ENCODE data around the gene ZNF592. TPM values are rescaled to one million over a fixed set of nuclear protein-coding genes. Genes with fewer than 3 reads are reported as not detected.

ZNF592 gene
- total RNA-seq, 4 donors from 2014 or later, result 4.7 to 48.2 (median 11.7) TPM

GRCh38 chr15:84824260-84825007 is 76.0 kb downstream of the ZNF592 start:
- Histone ChIP-seq H3K27me3 (no peaks in the 10 kb centered on the region), H3K4me3 (no peak overlapping the region), H3K9me3 (no peaks in the 10 kb centered on the region), H3K27ac (peak overlapping the region; percentile 55 to 60), H3K36me3 (no peaks in the 10 kb centered on the region), H3K4me1 (no peaks in the 10 kb centered on the region)
- peak; percentile 82 to 88 for DNase-seq
- intact Hi-C loops (cut with DNase I; ENCODE audit: low total_unique reads), result no loop called here
- TF ChIP-seq POLR2A (IDR thresholded peaks at IDR 0.05), result no peak
- no peak for TF ChIP-seq CTCF (IDR thresholded peaks at IDR 0.05)

DNA sequence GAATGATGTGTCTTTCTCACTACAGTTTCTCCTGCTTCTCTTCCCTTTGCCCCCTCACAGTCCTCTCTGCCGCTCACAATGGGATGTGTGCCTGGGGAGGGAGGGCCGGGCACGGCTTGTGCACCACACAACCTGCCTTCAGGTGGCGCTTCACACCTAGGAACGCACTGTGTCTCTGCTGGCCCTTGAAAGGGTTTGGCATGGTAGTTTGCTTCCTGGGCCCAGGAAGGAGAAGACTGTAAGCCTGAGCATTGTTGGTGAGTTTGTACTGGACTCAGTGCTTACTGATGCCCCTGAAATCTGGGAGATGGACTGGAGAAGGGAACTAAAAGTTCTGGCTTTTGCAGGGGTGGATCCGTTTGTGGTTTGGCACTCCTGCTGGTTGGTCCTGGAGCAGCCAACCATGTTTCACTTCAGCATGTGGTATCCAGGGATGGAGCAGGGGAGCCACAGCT is 78.0 kb downstream of the ZNF592 start:
- H3K4me1 ChIP-seq, result no peaks in the 10 kb centered on the region
- intact Hi-C loops (cut with DNase I; ENCODE audit: low total_unique reads), result no loop called here
- no peaks in the 10 kb centered on the region for H3K9me3 ChIP-seq
- H3K36me3 ChIP-seq, result no peaks in the 10 kb centered on the region
- no peak overlapping the region for H3K4me3 ChIP-seq
- no peak for DNase-seq
- TF ChIP-seq CTCF (IDR thresholded peaks at IDR 0.05), result no peak
- H3K27ac ChIP-seq, result no peak overlapping the region
- H3K27me3 ChIP-seq, result no peaks in the 10 kb centered on the region

DNA sequence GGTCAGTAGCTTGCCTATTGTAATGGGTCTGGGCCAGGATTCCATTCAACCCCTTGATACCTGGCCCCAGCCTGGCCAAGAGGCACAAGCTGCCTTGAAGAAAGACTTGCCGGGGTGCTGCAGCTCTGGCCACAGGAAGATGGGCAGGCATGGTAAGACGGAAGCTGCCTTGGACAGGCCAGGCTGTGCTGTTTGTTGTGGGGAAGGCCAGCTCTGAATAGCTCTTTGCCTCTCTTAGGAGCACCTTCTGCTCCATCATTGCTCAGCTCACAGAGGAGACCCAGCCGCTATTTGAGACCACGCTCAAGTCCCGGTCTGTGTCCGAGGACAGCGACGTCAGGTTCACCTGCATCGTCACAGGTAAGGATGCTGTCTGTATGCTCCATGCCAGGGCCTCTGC is 78.9 kb downstream of the ZNF592 start:
- DNase-seq, result no peak
- no peaks in the 10 kb centered on the region for H3K36me3 ChIP-seq
- no peak overlapping the region for H3K27ac ChIP-seq
- H3K9me3 ChIP-seq, result no peaks in the 10 kb centered on the region
- TF ChIP-seq POLR2A (IDR thresholded peaks at IDR 0.05), result no peak
- TF ChIP-seq CTCF (IDR thresholded peaks at IDR 0.05), result no peak
- no peaks in the 10 kb centered on the region for H3K27me3 ChIP-seq
- intact Hi-C loops (cut with DNase I; ENCODE audit: low total_unique reads), result no loop called here
- no peaks in the 10 kb centered on the region for H3K4me1 ChIP-seq
- no peak overlapping the region for H3K4me3 ChIP-seq

DNA sequence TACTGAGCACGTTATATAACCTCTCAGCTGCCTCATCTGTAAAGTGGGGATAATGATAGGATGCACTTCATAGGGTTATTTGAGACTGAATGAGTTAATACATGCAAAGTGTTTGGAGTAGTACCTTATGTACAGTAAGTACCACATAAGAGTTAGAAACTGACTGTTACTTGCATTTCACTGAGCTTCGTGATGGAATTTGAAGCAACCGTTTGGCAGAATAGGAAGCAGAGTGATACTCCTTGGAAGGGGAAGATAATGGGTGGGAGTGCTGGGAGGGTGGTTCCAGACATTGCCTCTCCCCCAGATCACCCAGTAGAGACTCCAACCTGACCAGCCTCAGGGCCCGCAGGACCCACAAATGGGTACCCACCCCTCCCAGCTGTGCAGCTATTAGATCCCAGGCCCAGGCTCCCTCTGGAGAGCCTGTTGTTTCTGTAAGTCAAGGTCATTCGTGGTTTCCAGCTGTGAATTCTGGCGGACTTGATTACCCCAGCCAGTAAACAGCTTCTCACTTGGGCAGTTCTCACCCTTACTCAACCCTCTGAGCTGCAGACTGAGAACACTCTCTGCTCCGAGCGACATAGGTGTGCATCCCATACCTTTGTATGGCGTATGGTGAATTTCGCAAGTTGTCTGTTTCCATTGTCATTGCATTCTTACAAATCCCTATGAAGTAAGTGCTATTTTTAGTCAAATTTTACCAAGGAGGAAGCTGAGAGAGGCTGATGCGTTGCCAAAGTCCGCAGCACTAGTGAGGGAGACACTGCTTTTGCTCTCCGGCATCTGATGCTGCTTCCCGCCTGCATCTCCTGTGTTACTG is 79.9 kb downstream of the ZNF592 start:
- DNase-seq, result peak; percentile 40 to 57
- TF ChIP-seq POLR2A (IDR thresholded peaks at IDR 0.05) (no peak), CTCF (IDR thresholded peaks at IDR 0.05) (no peak)
- no peaks in the 10 kb centered on the region for H3K27me3 ChIP-seq
- intact Hi-C loops (cut with DNase I; ENCODE audit: low total_unique reads), result no loop called here
- H3K4me1 ChIP-seq, result no peaks in the 10 kb centered on the region
- no peak overlapping the region for H3K4me3 ChIP-seq
- H3K9me3 ChIP-seq, result no peaks in the 10 kb centered on the region
- peak overlapping the region; percentile 57 to 58 for H3K27ac ChIP-seq
- H3K36me3 ChIP-seq, result no peaks in the 10 kb centered on the region

- Histone ChIP-seq H3K27me3 (no peaks in the 10 kb centered on the region), H3K36me3 (no peaks in the 10 kb centered on the region), H3K9me3 (no peaks in the 10 kb centered on the region), H3K4me3 (no peak overlapping the region), H3K27ac (no peak overlapping the region), H3K4me1 (no peaks in the 10 kb centered on the region)
- intact Hi-C loops (cut with DNase I; ENCODE audit: low total_unique reads), result no loop called here
- DNase-seq, result no peak
- TF ChIP-seq CTCF (IDR thresholded peaks at IDR 0.05) (no peak), POLR2A (IDR thresholded peaks at IDR 0.05) (no peak)
These were observed 81.0 kb downstream of the ZNF592 start for GRCh38 chr15:84829428-84829827.
